MM.1S (cell line): ENCODE measurements around the gene MYADML2.

ENCODE experiments used
- DNase-seq: peaks from one replicate; pipeline ENCODE4 v3.0.0-alpha.2; 2015
- H2AFZ ChIP-seq: fragments of 300-600 bp; sonication (generic); 2 replicates; pipeline ENCODE4 v1.6.0; 2016; ENCODE audit warnings: antibody characterized with exemption, low read length
- H3F3A ChIP-seq: fragments of 300-600 bp; sonication (generic); 2 replicates; pipeline ENCODE4 v1.6.1; 2016; ENCODE audit warnings: mild to moderate bottlenecking, antibody characterized with exemption, low read length, moderate library complexity, mixed read lengths; ENCODE audit not compliant: insufficient read depth
- H3K27ac ChIP-seq: fragments of 300-600 bp; sonication (generic); 2 replicates; pipeline ENCODE4 v1.5.1; 2016; ENCODE audit warnings: mild to moderate bottlenecking, low read length
- H3K27me3 ChIP-seq: fragments of 300-600 bp; sonication (generic); replicated peaks from 2 replicates; pipeline ENCODE4 v1.6.0; 2016; ENCODE audit warnings: low read length; ENCODE audit not compliant: insufficient read depth
- H3K36me3 ChIP-seq: fragments of 300-600 bp; sonication (generic); replicated peaks from 2 replicates; pipeline ENCODE4 v1.6.1; 2016; ENCODE audit warnings: mild to moderate bottlenecking, low read length, mixed read lengths; ENCODE audit not compliant: insufficient read depth
- H3K4me1 ChIP-seq: fragments of 300-600 bp; sonication (generic); 2 replicates; pipeline ENCODE4 v1.6.1; 2016; ENCODE audit warnings: low read length, mixed read lengths
- H3K4me2 ChIP-seq: fragments of 300-600 bp; sonication (generic); 2 replicates; pipeline ENCODE4 v1.6.0; 2016; ENCODE audit warnings: low read depth, low read length
- H3K4me3 ChIP-seq: fragments of 300-600 bp; sonication (generic); 2 replicates; pipeline ENCODE4 v1.5.1; 2016; ENCODE audit warnings: low read length, mixed read lengths
- H3K79me2 ChIP-seq: fragments of 300-600 bp; sonication (generic); 2 replicates; pipeline ENCODE4 v1.6.1; 2016; ENCODE audit warnings: mixed run types, low read length, mixed read lengths
- H3K9ac ChIP-seq: fragments of 300-600 bp; sonication (generic); 2 replicates; pipeline ENCODE4 v1.6.1; 2016; ENCODE audit warnings: low read length, mixed read lengths
- H3K9me2 ChIP-seq: fragments of 300-600 bp; sonication (generic); replicated peaks from 2 replicates; pipeline ENCODE4 v1.6.1; 2016; ENCODE audit warnings: mild to moderate bottlenecking, low read length, mixed read lengths; ENCODE audit not compliant: insufficient read depth
- H3K9me3 ChIP-seq: fragments of 300-600 bp; sonication (generic); replicated peaks from 2 replicates; pipeline ENCODE4 v1.6.1; 2016; ENCODE audit warnings: mild to moderate bottlenecking, low read length, mixed read lengths; ENCODE audit not compliant: insufficient read depth
- H4K20me1 ChIP-seq: fragments of 300-600 bp; sonication (generic); 2 replicates; pipeline ENCODE4 v1.6.1; 2016; ENCODE audit warnings: mild to moderate bottlenecking, low read length, moderate library complexity, mixed read lengths; ENCODE audit not compliant: insufficient read depth
- EZH2 ChIP-seq: fragments of 300-600 bp; sonication (generic); optimal IDR thresholded peaks from 2 replicates; pipeline ENCODE3; 2017; ENCODE audit warnings: low read depth, mild to moderate bottlenecking, antibody characterized with exemption, low read length, mixed read lengths
- EZH2phosphoT487 ChIP-seq: fragments of 300-600 bp; sonication (generic); IDR thresholded peaks from 2 replicates; pipeline ENCODE4 v1.6.1; 2018; ENCODE audit warnings: antibody characterized with exemption, low read length
- TF ChIP-seq, protein P1 (sequence below): fragments of 300-600 bp; sonication (generic); IDR thresholded peaks from 2 replicates; pipeline ENCODE4 v1.5.1; 2016; ENCODE audit warnings: antibody characterized with exemption, low read length, mixed read lengths

MYADML2 gene

DNA sequence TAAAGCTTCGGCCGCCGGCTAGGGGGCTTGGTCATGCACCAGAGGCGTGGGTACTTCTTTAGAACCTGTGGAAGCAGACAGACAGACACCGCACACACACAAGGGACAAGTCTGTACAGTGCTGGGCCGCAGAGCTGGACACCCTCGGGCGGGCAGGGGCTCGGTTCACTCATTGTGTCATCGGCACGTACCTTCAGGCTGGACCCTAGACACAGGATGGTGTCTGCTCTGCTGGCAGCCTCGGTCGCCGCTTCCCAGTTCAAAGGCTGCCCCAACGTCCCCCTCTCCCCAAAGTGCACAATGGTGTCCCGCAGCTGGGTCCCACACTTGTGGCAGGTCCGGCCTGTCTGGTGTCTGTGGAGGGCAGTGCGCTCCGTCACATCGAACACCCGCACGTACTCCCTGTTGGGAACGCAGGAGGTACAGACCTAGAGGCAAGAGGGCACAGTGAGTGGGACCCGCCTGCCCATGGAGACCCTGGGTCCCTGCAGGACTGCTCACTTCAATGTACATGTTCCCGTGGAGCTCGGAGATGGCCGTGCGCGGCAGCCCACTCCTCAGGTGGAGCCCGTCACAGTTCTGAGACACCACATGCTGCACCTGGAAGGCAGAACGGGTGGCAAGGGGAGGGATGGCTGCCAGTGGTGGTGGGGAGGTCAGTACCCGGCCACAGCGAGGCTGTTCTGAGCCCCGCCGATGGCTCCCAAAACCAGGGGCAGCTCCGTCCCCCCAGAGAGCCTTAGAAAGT, 32.8 kb downstream of the MYADML2 start:
- no peaks in the 10 kb centered on the region for H4K20me1 ChIP-seq
- H3K36me3 ChIP-seq = peaks cover 11% of the 10 kb centered on the region; the same call in 1 of the 2 replicates

GRCh38 chr17:81913394-81914102, 33.5 kb downstream of the MYADML2 start:
- Histone ChIP-seq H3K4me2 (no peak overlapping the region), H3F3A (no peaks in the 10 kb centered on the region; the same call in 1 of the 2 replicates), H3K79me2 (peaks cover 51% of the 10 kb centered on the region), H3K27me3 (no peaks in the 10 kb centered on the region), H2AFZ (no peak overlapping the region), H4K20me1 (no peaks in the 10 kb centered on the region), H3K27ac (no peak overlapping the region), H3K9ac (no peak overlapping the region), H3K4me1 (peaks cover 13% of the 10 kb centered on the region), H3K4me3 (no peak overlapping the region), H3K36me3 (peaks cover 11% of the 10 kb centered on the region; the same call in 1 of the 2 replicates), H3K9me2 (no peaks in the 10 kb centered on the region), H3K9me3 (no peaks in the 10 kb centered on the region)
- DNase-seq = no peak
- TF ChIP-seq EZH2 (no peak), EZH2phosphoT487 (no peak)

More for the DNA sequence above, 32.8 kb downstream of the MYADML2 start:
- H2AFZ ChIP-seq = no peak overlapping the region
- peaks cover 13% of the 10 kb centered on the region for H3K4me1 ChIP-seq
- no peak overlapping the region for H3K9ac ChIP-seq
- DNase-seq = no peak
- H3K27me3 ChIP-seq = no peaks in the 10 kb centered on the region
- H3K27ac ChIP-seq = no peak overlapping the region
- no peaks in the 10 kb centered on the region for H3K9me2 ChIP-seq
- no peaks in the 10 kb centered on the region for H3K9me3 ChIP-seq
- no peak overlapping the region for H3K4me2 ChIP-seq
- TF ChIP-seq, protein P1, sequence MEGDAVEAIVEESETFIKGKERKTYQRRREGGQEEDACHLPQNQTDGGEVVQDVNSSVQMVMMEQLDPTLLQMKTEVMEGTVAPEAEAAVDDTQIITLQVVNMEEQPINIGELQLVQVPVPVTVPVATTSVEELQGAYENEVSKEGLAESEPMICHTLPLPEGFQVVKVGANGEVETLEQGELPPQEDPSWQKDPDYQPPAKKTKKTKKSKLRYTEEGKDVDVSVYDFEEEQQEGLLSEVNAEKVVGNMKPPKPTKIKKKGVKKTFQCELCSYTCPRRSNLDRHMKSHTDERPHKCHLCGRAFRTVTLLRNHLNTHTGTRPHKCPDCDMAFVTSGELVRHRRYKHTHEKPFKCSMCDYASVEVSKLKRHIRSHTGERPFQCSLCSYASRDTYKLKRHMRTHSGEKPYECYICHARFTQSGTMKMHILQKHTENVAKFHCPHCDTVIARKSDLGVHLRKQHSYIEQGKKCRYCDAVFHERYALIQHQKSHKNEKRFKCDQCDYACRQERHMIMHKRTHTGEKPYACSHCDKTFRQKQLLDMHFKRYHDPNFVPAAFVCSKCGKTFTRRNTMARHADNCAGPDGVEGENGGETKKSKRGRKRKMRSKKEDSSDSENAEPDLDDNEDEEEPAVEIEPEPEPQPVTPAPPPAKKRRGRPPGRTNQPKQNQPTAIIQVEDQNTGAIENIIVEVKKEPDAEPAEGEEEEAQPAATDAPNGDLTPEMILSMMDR = no peak
- TF ChIP-seq EZH2phosphoT487 (no peak), EZH2 (no peak)
- peaks cover 3% of the 10 kb centered on the region; the same call in 1 of the 2 replicates for H3F3A ChIP-seq
- H3K79me2 ChIP-seq = peaks cover 49% of the 10 kb centered on the region
- no peak overlapping the region for H3K4me3 ChIP-seq

GRCh38 chr17:81912441-81913309, 34.4 kb downstream of the MYADML2 start:
- Histone ChIP-seq H4K20me1 (no peaks in the 10 kb centered on the region), H2AFZ (no peak overlapping the region), H3K9me3 (no peaks in the 10 kb centered on the region), H3K79me2 (peaks cover 51% of the 10 kb centered on the region), H3K4me3 (no peak overlapping the region), H3K4me2 (no peak overlapping the region), H3K9ac (no peak overlapping the region), H3K27me3 (no peaks in the 10 kb centered on the region), H3F3A (no peaks in the 10 kb centered on the region; the same call in 1 of the 2 replicates), H3K9me2 (no peaks in the 10 kb centered on the region), H3K4me1 (peaks cover 13% of the 10 kb centered on the region), H3K36me3 (peaks cover 11% of the 10 kb centered on the region; the same call in 1 of the 2 replicates), H3K27ac (no peak overlapping the region)
- TF ChIP-seq EZH2phosphoT487 (no peak), EZH2 (no peak)
- TF ChIP-seq, protein P1 = no peak
- no peak for DNase-seq
